Ovary (tissue), 9 donors: Measurements from ENCODE around the gene RAD51AP2. TPM values are rescaled to one million over a fixed set of nuclear protein-coding genes. Genes with fewer than 3 reads are reported as not detected.

Experiments
- DNase-seq, 5 donors: peaks; one replicate each; pipeline ENCODE4 v3.0.0-alpha.2; 2019 to 2020
- H3K27ac ChIP-seq, 2 donors: fragments of 200-600 bp; one replicate each; pipeline versions ENCODE4 v1.5.1 to v1.8.0; 2019 to 2022
- H3K27me3 ChIP-seq: fragments of 200-600 bp; one replicate; pipeline ENCODE4 v1.8.0; 2022
- H3K36me3 ChIP-seq: fragments of 200-600 bp; sonication (generic); one replicate; pipeline ENCODE4 v1.5.1; 2019
- H3K4me1 ChIP-seq: one replicate; pipeline ENCODE4 v1.8.1; 2013; ENCODE audit warnings: mild to moderate bottlenecking, moderate library complexity; ENCODE audit not compliant: insufficient read depth
- H3K4me3 ChIP-seq: fragments of 200-600 bp; sonication (generic); one replicate; pipeline ENCODE4 v1.5.1; 2017
- H3K9me3 ChIP-seq, 2 donors: fragments of 200-600 bp in 1 of 2; sonication (generic) in 1 of 2; one replicate each; pipeline versions ENCODE4 v1.5.1 to v1.8.1; 2013 to 2019; ENCODE audit warnings: mild to moderate bottlenecking in 1 of 2, moderate library complexity in 1 of 2
- CTCF ChIP-seq, 3 donors: fragments of 450-650 bp in 2 of 3; fragments of 200-600 bp in 1 of 3; IDR thresholded peaks; one replicate each; pipeline versions ENCODE4 v1.5.1 to v1.8.0; 2016 to 2022; ENCODE audit warnings: antibody characterized with exemption in 3 of 3, mild to moderate bottlenecking in 1 of 3
- EP300 ChIP-seq: sonication (generic); formaldehyde crosslinking; IDR thresholded peaks from one replicate; pipeline ENCODE4 v1.6.1; 2017; ENCODE audit warnings: antibody characterized with exemption
- POLR2A ChIP-seq: fragments of 450-650 bp; IDR thresholded peaks from one replicate; pipeline ENCODE4 v1.6.1; 2017; ENCODE audit warnings: antibody characterized with exemption, mild to moderate bottlenecking, moderate library complexity
- WGBS, 3 donors: extraction: QIAGEN DNeasy Blood & Tissue Kit in 1 of 3; methylation state at CpG; one replicate each; pipeline versions ENCODE4 v1.1.5 to v1.1.7; 2013 to 2017; 5-methylcytosine and 5-hydroxymethylcytosine counted together
- intact Hi-C, 4 donors: fragments of 100-400 bp; cut with DNase I; formaldehyde crosslinking; loops; one replicate each; pipeline versions ENCODE4 v1.11.0 to v1.15.1; 2022 to 2023
- polyA plus RNA-seq, 2 donors: library from polyadenylated mRNA; stranded (reverse); fragments of 200-250 nt in 1 of 2; fragments of 350-450 nt in 1 of 2; fragmentation: Illumina TruSeq in 1 of 2; extraction: RNeasy Lipid Tissue Mini Kit (QIAGEN cat#74804) in 1 of 2; gene quantifications; one replicate each; pipeline ENCODE4 v1.2.3, GENCODE V29; 2013 to 2014
- total RNA-seq, 7 donors: library from RNA; depleted of rRNA in 2 of 7; stranded (reverse); fragments of >200 nt in 2 of 7; fragmentation: NEBNext Ultra II Directional in 3 of 7; extraction: Animal tissue kit (Norgen Biotek cat#: 25700) in 3 of 7; gene quantifications; one replicate each; pipeline versions ENCODE4 v1.1.0 to v1.2.4, GENCODE V29; 2016 to 2023
- donor health status: DM: no; HTN: no; CAD: no; lungs with moderate emphysema.
- donor health status: DM: no; HTN: no; CAD: no.
- donor health status: Bipolar disorder and iron deficiency.
- donor health status: DM: yes; HTN: yes; CAD: no.
- donor health status: DM: no; HTN: no; CAD: no.
- donor health status: DM: yes; HTN: yes; CAD: no.

Gene RAD51AP2
- total and polyA plus RNA-seq, 9 donors: 0.02 to 0.24 (median 0.10) TPM

- no peak overlapping the region for H3K4me3 ChIP-seq
- H3K36me3 ChIP-seq: no peaks in the 10 kb centered on the region
- 61 to 75% (median 68%) methylated on average over 5 of the region's 5 CpGs for WGBS, 3 donors
- intact Hi-C loops: no loop called here
- no peak for DNase-seq
- H3K9me3 ChIP-seq: no peaks in the 10 kb centered on the region
- no peaks in the 10 kb centered on the region for H3K4me1 ChIP-seq
- TF ChIP-seq EP300 (no peak), POLR2A (no peak), CTCF (IDR thresholded peaks at IDR 0.05) (no peak)
- no peaks in the 10 kb centered on the region for H3K27me3 ChIP-seq
- no peak overlapping the region for H3K27ac ChIP-seq
Measured at GRCh38 chr2:17545680-17546613, 27.7 kb upstream of the RAD51AP2 start.

- no peaks in the 10 kb centered on the region for H3K27me3 ChIP-seq
- H3K9me3 ChIP-seq: no peaks in the 10 kb centered on the region
- H3K4me3 ChIP-seq: no peak overlapping the region
- no peak for DNase-seq
- intact Hi-C loops: no loop called here
- no peaks in the 10 kb centered on the region for H3K36me3 ChIP-seq
- WGBS, 3 donors: 90 to 94% (median 91%) methylated on average over 3 of the region's 3 CpGs
- TF ChIP-seq EP300: no peak
- TF ChIP-seq CTCF (IDR thresholded peaks at IDR 0.05): no peak
- TF ChIP-seq POLR2A: no peak
- H3K4me1 ChIP-seq: no peaks in the 10 kb centered on the region
- H3K27ac ChIP-seq: no peak overlapping the region
Measured at GRCh38 chr2:17544256-17544655, 26.0 kb upstream of the RAD51AP2 start.

- no peak for DNase-seq
- Histone ChIP-seq H3K36me3 (no peaks in the 10 kb centered on the region), H3K9me3 (no peaks in the 10 kb centered on the region), H3K27me3 (no peaks in the 10 kb centered on the region), H3K4me3 (no peak overlapping the region), H3K27ac (no peak overlapping the region), H3K4me1 (no peaks in the 10 kb centered on the region)
- no peak for TF ChIP-seq EP300
- TF ChIP-seq POLR2A: no peak
- TF ChIP-seq CTCF (IDR thresholded peaks at IDR 0.05): no peak
- intact Hi-C loops: no loop called here
Measured at GRCh38 chr2:17543848-17544247, 25.6 kb upstream of the RAD51AP2 start.

- WGBS, 3 donors: 43 to 58% (median 53%) methylated on average over 6 of the region's 6 CpGs
- Histone ChIP-seq H3K9me3 (no peaks in the 10 kb centered on the region), H3K4me1 (no peaks in the 10 kb centered on the region), H3K4me3 (no peak overlapping the region), H3K36me3 (no peaks in the 10 kb centered on the region), H3K27me3 (no peaks in the 10 kb centered on the region), H3K27ac (no peak overlapping the region)
- TF ChIP-seq EP300: no peak
- TF ChIP-seq POLR2A: no peak
- intact Hi-C loops: no loop called here
- no peak for DNase-seq
Measured at GRCh38 chr2:17543131-17543660, 25.0 kb upstream of the RAD51AP2 start.

GRCh38 chr2:17542471-17542870 is 24.2 kb upstream of the RAD51AP2 start:
- no peak for DNase-seq
- TF ChIP-seq CTCF (IDR thresholded peaks at IDR 0.05): no peak
- TF ChIP-seq POLR2A: no peak
- no peak for TF ChIP-seq EP300
- Histone ChIP-seq H3K4me3 (no peak overlapping the region), H3K36me3 (no peaks in the 10 kb centered on the region), H3K4me1 (no peaks in the 10 kb centered on the region), H3K27me3 (no peaks in the 10 kb centered on the region), H3K9me3 (no peaks in the 10 kb centered on the region), H3K27ac (no peak overlapping the region)
- 84 to 91% (median 89%) methylated on average over 2 of the region's 2 CpGs for WGBS, 3 donors
- intact Hi-C loops: no loop called here
